WTC11 (cell line): ENCODE measurements around the gene BAIAP2L1.

ENCODE experiments used
- ATF1 ChIP-seq: sonication (generic); formaldehyde crosslinking; IDR thresholded peaks from 2 replicates; pipeline ENCODE4 v1.8.1; 2023; ENCODE audit warnings: mild to moderate bottlenecking, moderate library complexity, missing genetic modification reagents
- CREM ChIP-seq: sonication (generic); formaldehyde crosslinking; IDR thresholded peaks from 2 replicates; pipeline ENCODE4 v1.8.1; 2022; ENCODE audit warnings: mild to moderate bottlenecking, missing genetic modification reagents, moderate library complexity
- CTCF ChIP-seq: fragments of 200-600 bp; IDR thresholded peaks from 2 replicates; pipeline ENCODE4 v1.8.0; 2022; ENCODE audit warnings: antibody characterized with exemption
- ETV6 ChIP-seq: sonication (generic); formaldehyde crosslinking; IDR thresholded peaks from 2 replicates; pipeline ENCODE4 v1.8.1; 2022; ENCODE audit warnings: mild to moderate bottlenecking, missing genetic modification reagents
- GTF2I ChIP-seq: fragments of 250-450 bp; sonication (Bioruptor Pico); conservative IDR thresholded peaks from 2 replicates; pipeline ENCODE4 v1.4.0; 2021; ENCODE audit warnings: mild to moderate bottlenecking
- HMGXB4 ChIP-seq: sonication (generic); formaldehyde crosslinking; IDR thresholded peaks from 2 replicates; pipeline ENCODE4 v1.8.1; 2023; ENCODE audit warnings: mild to moderate bottlenecking, moderate library complexity, missing genetic modification reagents
- PRDM15 ChIP-seq: sonication (generic); formaldehyde crosslinking; IDR thresholded peaks from 2 replicates; pipeline ENCODE4 v1.8.0; 2022; ENCODE audit warnings: missing genetic modification reagents
- SMAD3 ChIP-seq: sonication (generic); formaldehyde crosslinking; IDR thresholded peaks from 2 replicates; pipeline ENCODE4 v1.8.0; 2022; ENCODE audit warnings: missing genetic modification reagents, mild to moderate bottlenecking, borderline replicate concordance
- SMAD4 ChIP-seq: sonication (generic); formaldehyde crosslinking; IDR thresholded peaks from 2 replicates; pipeline ENCODE4 v1.8.0; 2022; ENCODE audit warnings: mild to moderate bottlenecking, missing genetic modification reagents
- ZNF138 ChIP-seq: sonication (generic); formaldehyde crosslinking; conservative IDR thresholded peaks from 2 replicates; pipeline ENCODE4 v1.8.1; 2022; ENCODE audit warnings: mild to moderate bottlenecking, moderate library complexity, missing genetic modification reagents
- ZNF423 ChIP-seq: fragments of 250-450 bp; sonication (Bioruptor Pico); IDR thresholded peaks from 2 replicates; pipeline ENCODE4 v2.1.2; 2022; ENCODE audit warnings: mild to moderate bottlenecking, moderate library complexity
- TF ChIP-seq, protein P1 (sequence below): sonication (generic); formaldehyde crosslinking; IDR thresholded peaks from 2 replicates; pipeline ENCODE4 v1.8.1; 2022; ENCODE audit warnings: low read depth, missing genetic modification reagents, borderline replicate concordance

DNA sequence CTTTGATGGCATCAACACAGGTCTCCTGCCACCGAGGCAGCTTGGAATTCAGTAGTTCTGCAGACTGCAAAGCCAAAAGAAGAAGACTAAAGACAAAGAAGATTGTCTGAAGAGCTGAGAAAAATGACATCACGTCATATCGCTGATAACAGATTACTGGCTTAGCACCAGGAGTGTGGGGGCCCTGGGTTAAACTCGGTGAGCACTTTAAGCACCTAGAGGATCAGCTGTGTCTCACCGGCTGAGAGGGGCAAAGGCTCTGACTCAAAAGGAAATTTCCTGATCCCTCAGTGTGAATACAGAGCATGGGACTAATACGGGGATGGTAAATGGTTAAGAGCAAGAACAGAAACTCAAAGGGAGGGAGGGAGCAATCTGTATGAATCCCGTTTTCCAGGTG is 88.7 kb downstream of the BAIAP2L1 start:
- TF ChIP-seq ATF1 (CRISPR knock-in tag) (no peak), CTCF (no peak), HMGXB4 (CRISPR knock-in tag) (no peak), SMAD3 (no peak), ZNF423 (CRISPR knock-in tag) (no peak), CREM (no peak), PRDM15 (no peak), ETV6 (CRISPR knock-in tag) (no peak), GTF2I (CRISPR knock-in tag) (no peak), ZNF138 (no peak), SMAD4 (no peak)
- TF ChIP-seq, protein P1, sequence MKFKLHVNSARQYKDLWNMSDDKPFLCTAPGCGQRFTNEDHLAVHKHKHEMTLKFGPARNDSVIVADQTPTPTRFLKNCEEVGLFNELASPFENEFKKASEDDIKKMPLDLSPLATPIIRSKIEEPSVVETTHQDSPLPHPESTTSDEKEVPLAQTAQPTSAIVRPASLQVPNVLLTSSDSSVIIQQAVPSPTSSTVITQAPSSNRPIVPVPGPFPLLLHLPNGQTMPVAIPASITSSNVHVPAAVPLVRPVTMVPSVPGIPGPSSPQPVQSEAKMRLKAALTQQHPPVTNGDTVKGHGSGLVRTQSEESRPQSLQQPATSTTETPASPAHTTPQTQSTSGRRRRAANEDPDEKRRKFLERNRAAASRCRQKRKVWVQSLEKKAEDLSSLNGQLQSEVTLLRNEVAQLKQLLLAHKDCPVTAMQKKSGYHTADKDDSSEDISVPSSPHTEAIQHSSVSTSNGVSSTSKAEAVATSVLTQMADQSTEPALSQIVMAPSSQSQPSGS (CRISPR knock-in tag): no peak
